NB4 (cell line): ENCODE measurements around the gene CORIN.

ENCODE experiments used
- CTCF ChIP-seq: IDR thresholded peaks from one replicate; pipeline ENCODE4 v1.5.1; 2012; ENCODE audit warnings: low read depth, low read length
- MYC ChIP-seq: IDR thresholded peaks from 2 replicates; pipeline ENCODE4 v1.6.1; 2011; ENCODE audit warnings: low read depth, low read length
- POLR2A ChIP-seq: IDR thresholded peaks from 2 replicates; pipeline ENCODE4 v1.6.1; 2011; ENCODE audit warnings: mild to moderate bottlenecking; ENCODE audit not compliant: insufficient read length; ENCODE audit errors: extremely low read depth

GRCh38 chr4:47674144-47674543, 163.7 kb downstream of the CORIN start:
- TF ChIP-seq POLR2A (no peak), CTCF (no peak), MYC (no peak)
